SK-N-SH (cell line): Measurements from ENCODE around the gene ICA1. TPM values are rescaled to one million over a fixed set of nuclear protein-coding genes. Genes with fewer than 3 reads are reported as not detected.

Source experiments
- CTCF ChIA-PET: fragments of 300-600, 350-600 bp; formaldehyde crosslinking; extraction: SDS; loops from one replicate; lab custom pipeline; 2021; lab: Yijun Ruan, JAX
- POLR2A ChIA-PET: fragments of 350-600 bp; sonication (Branson Sonifier 250); formaldehyde crosslinking; extraction: SDS; loops from one replicate; lab custom pipeline; 2020; ENCODE audit warnings: antibody characterized with exemption, inconsistent platforms; lab: Yijun Ruan, JAX
- DNase-seq: peaks from one replicate; pipeline ENCODE4 v3.0.0; 2012
- H2AFZ ChIP-seq: fragments of 200-600 bp; sonication (generic); 2 replicates; pipeline ENCODE4 v1.8.1; 2016; ENCODE audit warnings: antibody characterized with exemption, mild to moderate bottlenecking, low read depth
- H3F3A ChIP-seq: fragments of 200-600 bp; sonication (generic); replicated peaks from 2 replicates; pipeline ENCODE3; 2016; ENCODE audit warnings: antibody characterized with exemption, mild to moderate bottlenecking; ENCODE audit not compliant: insufficient read depth
- H3K27ac ChIP-seq, 2 experiments: fragments of 200-500 bp in 1 of 2; fragments of 200-600 bp in 1 of 2; sonication (Bioruptor generic) in 1 of 2; sonication (generic), shearing (Covaris generic) in 1 of 2; 2 replicates each; pipeline versions ENCODE4 v1.5.1 to v1.6.1; 2014 to 2016; ENCODE audit warnings: low read depth in 2 of 2, inconsistent platforms in 1 of 2, low read length in 1 of 2, mild to moderate bottlenecking in 1 of 2, mixed read lengths in 1 of 2
- H3K27me3 ChIP-seq: fragments of 200-600 bp; sonication (generic), shearing (Covaris generic); 2 replicates; pipeline ENCODE4 v1.6.1; 2016; ENCODE audit warnings: mixed run types; ENCODE audit not compliant: insufficient read depth
- H3K36me3 ChIP-seq, 2 experiments: fragments of 200-500 bp in 1 of 2; fragments of 200-600 bp in 1 of 2; sonication (Bioruptor generic) in 1 of 2; sonication (generic) in 1 of 2; replicated peaks in 1 of 2; 2 replicates each; pipeline versions ENCODE3 to v1.5.1; 2014 to 2016; ENCODE audit warnings: low read length in 1 of 2, mild to moderate bottlenecking in 1 of 2; ENCODE audit not compliant: insufficient read depth in 2 of 2, control insufficient read depth in 1 of 2
- H3K4me1 ChIP-seq, 2 experiments: fragments of 200-500 bp in 1 of 2; fragments of 200-600 bp in 1 of 2; sonication (Bioruptor generic) in 1 of 2; sonication (generic), shearing (Covaris generic) in 1 of 2; 2 replicates each; pipeline versions ENCODE4 v1.5.1 to v1.6.1; 2014 to 2016; ENCODE audit warnings: low read depth in 1 of 2, low read length in 1 of 2, mixed run types in 1 of 2; ENCODE audit not compliant: insufficient read depth in 2 of 2, control insufficient read depth in 1 of 2
- H3K4me2 ChIP-seq: fragments of 200-600 bp; sonication (generic), shearing (Covaris generic); 2 replicates; pipeline ENCODE4 v1.6.1; 2017; ENCODE audit warnings: mixed run types
- H3K4me3 ChIP-seq, 2 experiments: fragments of 200-500 bp in 1 of 2; fragments of 200-600 bp in 1 of 2; sonication (Bioruptor generic) in 1 of 2; sonication (generic), shearing (Covaris generic) in 1 of 2; 2 replicates each; pipeline versions ENCODE4 v1.5.1 to v1.8.1; 2014 to 2016; ENCODE audit warnings: low read depth in 2 of 2, inconsistent platforms in 1 of 2, low read length in 1 of 2, mild to moderate bottlenecking in 1 of 2, mixed read lengths in 1 of 2, moderate library complexity in 1 of 2
- H3K79me2 ChIP-seq: fragments of 200-600 bp; sonication (generic); 2 replicates; pipeline ENCODE4 v1.8.1; 2017; ENCODE audit warnings: mild to moderate bottlenecking; ENCODE audit not compliant: insufficient read depth
- H3K9ac ChIP-seq: fragments of 200-600 bp; sonication (generic); 2 replicates; pipeline ENCODE4 v1.6.1; 2017; ENCODE audit warnings: mixed run types
- H3K9me2 ChIP-seq: fragments of 200-600 bp; sonication (generic); 2 replicates; pipeline ENCODE4 v1.6.1; 2017; ENCODE audit warnings: mixed run types
- H3K9me3 ChIP-seq: fragments of 200-600 bp; sonication (generic); 2 replicates; pipeline ENCODE4 v1.6.1; 2017; ENCODE audit warnings: mixed run types, mild to moderate bottlenecking, moderate library complexity
- H4K20me1 ChIP-seq: fragments of 200-600 bp; sonication (generic); 2 replicates; pipeline ENCODE4 v1.6.1; 2017; ENCODE audit warnings: mild to moderate bottlenecking, mixed run types; ENCODE audit not compliant: insufficient read depth
- ELF1 ChIP-seq: IDR thresholded peaks from 2 replicates; pipeline ENCODE4 v1.4.0; 2012
- GATA2 ChIP-seq: sonication (generic); formaldehyde crosslinking; IDR thresholded peaks from 2 replicates; pipeline ENCODE4 v1.5.0; 2020; ENCODE audit warnings: mild to moderate bottlenecking, missing genetic modification reagents
- REST ChIP-seq: IDR thresholded peaks from 2 replicates; pipeline ENCODE4 v1.6.1; 2012; ENCODE audit warnings: mild to moderate bottlenecking, low read depth, low read length, moderate library complexity
- RFX5 ChIP-seq: IDR thresholded peaks from 2 replicates; pipeline ENCODE4 v1.6.1; 2012; ENCODE audit warnings: mild to moderate bottlenecking, improper control_type of control experiment, low read length
- WGBS: methylation state at CpG from one replicate; pipeline ENCODE4 v1.1.6; 2017; ENCODE audit warnings: low lambda C conversion rate; 5-methylcytosine and 5-hydroxymethylcytosine counted together
- polyA plus RNA-seq, 3 experiments: library from polyadenylated mRNA; depleted of rRNA; stranded (reverse); fragments of >200 nt; gene quantifications; 2 replicates each; pipeline ENCODE4 v1.2.3, GENCODE V29; 2012
- TF ChIP-seq, protein P1 (sequence below): IDR thresholded peaks from 2 replicates; pipeline ENCODE4 v1.4.0; 2012; ENCODE audit warnings: low read depth, borderline replicate concordance

The ICA1 gene
- polyA plus RNA-seq, 1 of the 3 experiments (the other 2 are of a cell fraction): 2.4 TPM

DNA sequence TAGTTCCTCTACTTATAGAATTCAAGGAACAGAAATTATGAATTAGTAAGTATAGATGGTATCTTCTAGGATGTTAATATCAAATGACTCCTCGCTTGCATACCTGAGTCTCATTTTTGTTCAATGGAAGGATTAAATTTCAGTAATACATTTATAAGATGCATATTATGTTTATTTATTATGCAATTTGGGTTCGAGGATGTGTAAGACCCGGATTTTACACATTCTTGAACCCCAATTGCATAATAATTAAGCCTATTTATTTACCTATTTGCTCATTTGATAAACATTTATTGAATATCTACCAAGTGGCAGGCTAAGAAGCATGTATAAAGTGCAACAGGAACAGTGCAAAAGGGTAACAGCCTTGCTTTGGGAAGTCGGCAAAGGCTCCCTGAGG lies 52.6 kb downstream of the ICA1 start:
- H3K9ac ChIP-seq: no peak overlapping the region
- no peak overlapping the region for H3K4me3 ChIP-seq
- H3K27me3 ChIP-seq: no peaks in the 10 kb centered on the region; the same call in 1 of the 2 replicates
- no peak for TF ChIP-seq REST
- peak overlapping the region in 1 of 2 experiments; percentile 69; a peak in 1 of 4 replicates for H3K27ac ChIP-seq
- no peaks in the 10 kb centered on the region for H3K79me2 ChIP-seq
- CTCF ChIA-PET: interaction anchor here (0.7 to 3.2 kb wide), 3 partner anchors 13 to 86 kb away, joined by 4 to 10 read pairs (median 9); no protein-coding TSS in a partner anchor
- POLR2A ChIA-PET: no interaction called here
- no peaks in the 10 kb centered on the region for H3K9me3 ChIP-seq
- H3K9me2 ChIP-seq: no peaks in the 10 kb centered on the region
- H3F3A ChIP-seq: no peaks in the 10 kb centered on the region
- no peak overlapping the region for H3K4me2 ChIP-seq
- peaks cover 0 to 20% of the 10 kb centered on the region in 2 experiments for H3K36me3 ChIP-seq
- peaks cover 0 to 59% of the 10 kb centered on the region in 2 experiments; a peak in 2 of 4 replicates for H3K4me1 ChIP-seq
- WGBS: 63% methylated on average over 4 of the region's 4 CpGs
- no peak overlapping the region for H2AFZ ChIP-seq
- no peaks in the 10 kb centered on the region for H4K20me1 ChIP-seq
- no peak for DNase-seq

GRCh38 chr7:8208816-8209215 lies 53.2 kb downstream of the ICA1 start:
- TF ChIP-seq ELF1: no peak
- TF ChIP-seq, protein P1, sequence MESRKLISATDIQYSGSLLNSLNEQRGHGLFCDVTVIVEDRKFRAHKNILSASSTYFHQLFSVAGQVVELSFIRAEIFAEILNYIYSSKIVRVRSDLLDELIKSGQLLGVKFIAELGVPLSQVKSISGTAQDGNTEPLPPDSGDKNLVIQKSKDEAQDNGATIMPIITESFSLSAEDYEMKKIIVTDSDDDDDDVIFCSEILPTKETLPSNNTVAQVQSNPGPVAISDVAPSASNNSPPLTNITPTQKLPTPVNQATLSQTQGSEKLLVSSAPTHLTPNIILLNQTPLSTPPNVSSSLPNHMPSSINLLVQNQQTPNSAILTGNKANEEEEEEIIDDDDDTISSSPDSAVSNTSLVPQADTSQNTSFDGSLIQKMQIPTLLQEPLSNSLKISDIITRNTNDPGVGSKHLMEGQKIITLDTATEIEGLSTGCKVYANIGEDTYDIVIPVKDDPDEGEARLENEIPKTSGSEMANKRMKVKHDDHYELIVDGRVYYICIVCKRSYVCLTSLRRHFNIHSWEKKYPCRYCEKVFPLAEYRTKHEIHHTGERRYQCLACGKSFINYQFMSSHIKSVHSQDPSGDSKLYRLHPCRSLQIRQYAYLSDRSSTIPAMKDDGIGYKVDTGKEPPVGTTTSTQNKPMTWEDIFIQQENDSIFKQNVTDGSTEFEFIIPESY: no peak
- TF ChIP-seq RFX5: no peak
- TF ChIP-seq GATA2 (CRISPR knock-in tag): 0 out of 2 replicates have a peak, but pooled peaks have one; percentile 18
- Histone ChIP-seq H3K9me3 (no peaks in the 10 kb centered on the region), H3K27me3 (no peaks in the 10 kb centered on the region; the same call in 1 of the 2 replicates), H3K79me2 (no peaks in the 10 kb centered on the region), H3K9me2 (no peaks in the 10 kb centered on the region), H3K27ac (peak overlapping the region in 1 of 2 experiments; percentile 53; a peak in 2 of 4 replicates), H3K4me2 (no peak overlapping the region), H3K4me3 (no peak overlapping the region), H3K4me1 (peaks cover 0 to 59% of the 10 kb centered on the region in 2 experiments; a peak in 2 of 4 replicates), H3K36me3 (peaks cover 0 to 19% of the 10 kb centered on the region in 2 experiments), H4K20me1 (no peaks in the 10 kb centered on the region), H2AFZ (no peak overlapping the region), H3F3A (no peaks in the 10 kb centered on the region), H3K9ac (no peak overlapping the region)
- DNase-seq: no peak
- ChIA-PET CTCF (interaction anchor here (0.7 to 4.8 kb wide), 4 partner anchors 8 to 155 kb away, joined by 3 to 33 read pairs (median 4); no protein-coding TSS in a partner anchor), POLR2A (no interaction called here)
- WGBS: 35% methylated on average over 2 of the region's 2 CpGs
